Fibroblast of skin of back (primary cell): ENCODE measurements around the gene ATG13.
"Not testable (repeated sequence)": the region's sequence is repeated elsewhere in the genome, so short reads cannot be mapped to it uniquely, and the experiment has no call there.

Source experiments
- DNase-seq: peaks from one replicate; pipeline ENCODE4 v3.0.0-alpha.2; 2013

The ATG13 gene

DNA sequence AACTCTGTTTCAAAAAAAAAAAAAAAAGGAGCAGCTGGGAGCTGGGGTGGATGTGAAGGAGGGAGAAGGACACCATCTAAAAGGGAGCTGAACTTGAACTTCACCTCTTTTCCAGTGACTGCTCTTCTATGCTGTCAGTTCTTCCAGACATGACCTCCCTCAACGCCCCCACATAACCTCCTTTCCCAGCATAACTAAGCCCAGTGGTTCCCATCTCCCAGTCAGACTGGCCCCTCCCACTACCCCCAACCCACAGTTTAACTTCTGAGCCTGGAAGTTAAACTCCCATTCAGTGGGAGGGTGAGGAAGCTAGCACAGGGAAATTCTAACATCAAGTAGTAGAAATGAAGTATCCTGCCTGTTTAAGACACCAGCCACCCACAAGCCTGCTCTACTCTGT lies 81.2 kb downstream of the ATG13 start:
- no peak for DNase-seq

DNA sequence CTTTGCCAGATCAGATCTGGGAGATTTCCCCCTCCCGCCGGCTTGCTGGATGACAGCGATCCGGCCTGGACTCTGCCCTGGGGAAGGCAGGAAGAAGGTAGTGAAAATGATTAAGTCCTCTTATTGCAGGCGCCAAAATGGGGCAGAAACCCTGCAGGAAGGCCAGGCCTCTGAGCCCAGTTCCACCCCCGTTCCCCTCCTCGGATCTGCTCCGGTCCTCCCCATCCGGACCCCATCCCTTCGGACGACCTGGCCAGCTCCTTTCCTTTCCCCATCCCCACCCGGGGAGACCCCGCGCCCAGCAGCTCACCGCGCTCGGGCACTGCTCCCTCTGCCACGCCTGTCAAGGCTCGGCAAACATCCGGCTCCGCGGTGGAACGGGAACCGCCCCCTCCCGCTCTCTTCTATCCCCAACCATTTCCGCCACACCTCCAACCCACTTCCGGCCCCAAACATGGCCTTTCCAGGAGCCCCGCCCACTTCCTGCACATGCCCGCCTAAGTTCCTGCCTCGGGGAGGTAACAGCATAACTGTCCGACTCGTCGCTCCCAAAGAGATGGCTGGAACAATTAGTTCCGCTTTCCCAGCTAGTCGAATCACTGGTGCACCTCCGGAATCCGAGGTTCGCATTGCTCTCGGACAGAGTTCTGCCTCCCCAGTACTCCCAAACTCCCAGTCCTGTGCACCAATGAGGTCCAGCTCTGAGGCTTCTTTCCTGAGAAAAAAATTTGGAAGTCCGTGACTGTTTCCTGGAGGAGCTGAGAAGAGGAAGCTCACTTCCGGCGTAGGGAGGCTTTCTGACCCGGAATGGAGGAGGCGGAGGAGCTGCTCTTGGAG lies 83.1 kb downstream of the ATG13 start, which contains the start of the genes ARHGAP1 and ZNF408:
Gene ARHGAP1, minus strand, starts transcription at position 379 of the 837 bp plus-strand sequence. CDS start 4,512 bp downstream, outside the sequence.
Gene ZNF408, plus strand, starts transcription at position 791 of the 837 bp plus-strand sequence. Its CDS starts 17 bp downstream, at position 808.
- DNase-seq: peak; percentile 99

DNA sequence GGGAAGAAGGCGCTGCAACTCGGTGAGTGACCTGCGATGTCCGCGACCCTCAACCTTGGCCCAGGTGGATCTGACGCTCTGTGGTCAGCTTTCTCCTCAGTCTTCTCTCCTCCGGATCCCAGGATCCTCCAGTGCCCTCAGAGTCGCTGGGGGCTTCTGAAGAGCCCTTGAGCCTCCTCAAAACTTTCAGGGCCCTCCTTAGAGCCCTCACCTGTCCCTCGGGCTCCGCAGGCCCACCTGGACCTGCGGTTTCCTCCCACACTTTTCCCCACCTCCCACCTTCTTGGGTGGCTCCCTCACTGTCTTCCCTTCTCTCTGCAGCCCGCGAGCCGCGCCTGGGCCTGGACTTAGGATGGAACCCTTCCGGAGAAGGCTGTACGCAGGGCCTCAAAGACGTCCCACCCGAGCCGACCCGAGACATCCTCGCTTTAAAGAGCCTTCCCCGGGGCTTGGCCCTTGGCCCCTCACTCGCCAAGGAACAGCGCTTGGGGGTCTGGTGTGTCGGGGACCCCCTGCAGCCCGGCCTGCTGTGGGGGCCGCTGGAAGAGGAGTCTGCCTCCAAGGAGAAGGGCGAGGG lies 83.8 kb downstream of the ATG13 start:
- DNase-seq: no peak

DNA sequence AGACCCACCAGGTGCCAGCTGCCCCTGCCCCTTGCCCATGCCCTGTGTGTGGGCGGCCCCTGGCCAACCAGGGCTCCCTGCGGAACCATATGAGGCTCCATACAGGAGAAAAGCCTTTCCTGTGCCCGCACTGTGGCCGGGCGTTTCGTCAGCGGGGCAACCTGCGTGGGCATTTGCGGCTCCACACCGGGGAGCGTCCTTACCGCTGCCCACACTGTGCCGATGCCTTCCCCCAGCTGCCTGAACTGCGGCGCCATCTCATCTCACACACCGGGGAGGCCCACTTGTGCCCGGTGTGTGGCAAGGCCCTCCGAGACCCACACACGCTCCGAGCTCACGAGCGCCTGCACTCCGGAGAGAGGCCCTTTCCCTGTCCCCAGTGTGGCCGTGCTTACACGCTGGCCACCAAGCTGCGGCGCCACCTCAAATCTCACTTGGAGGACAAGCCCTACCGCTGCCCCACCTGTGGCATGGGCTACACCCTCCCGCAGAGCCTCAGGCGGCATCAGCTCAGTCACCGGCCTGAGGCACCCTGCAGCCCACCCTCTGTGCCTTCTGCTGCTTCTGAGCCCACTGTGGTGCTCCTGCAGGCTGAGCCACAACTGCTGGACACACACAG lies 87.8 kb downstream of the ATG13 start:
- DNase-seq: no peak

DNA sequence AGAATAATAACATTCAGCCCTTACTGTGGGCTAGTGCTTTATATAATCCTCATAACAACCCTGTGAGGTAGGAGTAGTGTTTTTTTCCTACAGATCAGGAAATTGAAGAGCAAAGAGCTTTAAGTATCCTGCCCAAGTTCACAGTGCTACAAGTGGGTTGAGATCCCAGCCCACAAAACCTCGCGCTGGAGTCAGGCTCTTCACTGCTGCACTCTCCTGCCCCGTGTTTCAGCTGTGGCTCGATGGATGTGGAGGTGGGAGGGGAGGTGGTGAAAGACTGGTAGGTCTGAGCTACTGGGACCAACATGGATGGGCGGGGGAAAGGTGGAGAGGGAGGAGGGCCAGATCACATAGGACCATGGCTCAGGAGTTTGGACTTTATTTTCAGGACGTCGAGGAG lies 89.5 kb downstream of the ATG13 start:
- no peak for DNase-seq

DNA sequence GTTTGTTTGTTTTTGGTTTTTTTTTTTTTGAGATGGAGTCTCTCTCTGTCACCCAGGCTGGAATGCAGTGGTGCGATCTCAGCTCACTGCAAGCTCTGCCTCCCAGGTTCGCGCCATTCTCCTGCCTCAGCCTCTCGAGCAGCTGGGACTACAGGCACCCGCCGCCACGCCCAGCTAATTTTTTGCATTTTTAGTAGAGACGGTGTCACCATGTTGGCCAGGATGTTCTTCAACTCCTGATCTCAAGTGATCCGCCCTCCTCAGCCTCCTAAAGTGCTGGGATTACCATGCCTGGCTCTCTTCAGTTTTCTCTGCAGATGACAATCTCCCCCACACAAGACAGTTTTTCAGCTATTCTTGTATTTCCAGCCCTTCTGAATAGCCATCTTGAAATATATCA lies 92.0 kb downstream of the ATG13 start:
- not testable (repeated sequence) for DNase-seq

DNA sequence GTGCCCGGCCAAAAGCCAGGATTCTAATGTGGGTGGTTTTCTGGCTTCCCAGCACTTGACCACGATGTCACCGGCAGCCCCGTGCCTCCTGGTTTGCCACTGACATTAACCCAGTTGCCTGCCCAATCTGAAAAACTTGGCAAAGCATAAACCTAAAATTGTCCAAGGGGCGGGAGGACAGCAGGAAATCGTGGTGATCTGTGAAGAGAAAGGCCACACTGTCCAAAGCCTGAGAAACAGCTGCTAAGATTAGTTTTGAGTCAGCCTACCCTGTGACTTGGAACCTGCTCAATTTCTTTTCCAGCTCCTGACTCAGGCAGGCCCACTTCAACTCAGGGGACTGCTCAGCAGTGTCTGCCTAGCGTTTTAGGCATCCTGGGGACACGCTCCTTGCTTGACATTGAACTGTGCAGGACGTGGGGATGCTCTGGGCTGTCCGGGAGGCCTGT lies 93.5 kb downstream of the ATG13 start:
- DNase-seq: peak; percentile 91

DNA sequence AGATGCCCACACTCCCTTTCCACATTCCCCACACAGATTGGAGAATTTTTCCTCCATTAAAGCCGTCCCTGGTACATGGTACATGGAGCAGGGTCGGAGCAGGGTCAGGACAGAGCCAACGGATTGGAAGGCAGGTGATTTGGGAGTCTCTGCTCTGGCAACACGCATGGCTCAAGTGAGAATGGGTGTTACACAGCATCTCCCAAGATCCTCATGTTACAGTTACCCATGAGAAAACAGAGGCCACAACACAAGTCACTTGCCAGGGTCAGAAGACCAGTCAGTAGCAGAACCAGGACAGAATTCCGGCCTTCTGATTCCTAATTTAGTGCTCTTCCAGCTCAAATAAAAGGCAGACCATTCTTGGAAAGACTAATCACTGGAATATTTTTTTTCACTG lies 94.0 kb downstream of the ATG13 start:
- DNase-seq: peak; percentile 68

DNA sequence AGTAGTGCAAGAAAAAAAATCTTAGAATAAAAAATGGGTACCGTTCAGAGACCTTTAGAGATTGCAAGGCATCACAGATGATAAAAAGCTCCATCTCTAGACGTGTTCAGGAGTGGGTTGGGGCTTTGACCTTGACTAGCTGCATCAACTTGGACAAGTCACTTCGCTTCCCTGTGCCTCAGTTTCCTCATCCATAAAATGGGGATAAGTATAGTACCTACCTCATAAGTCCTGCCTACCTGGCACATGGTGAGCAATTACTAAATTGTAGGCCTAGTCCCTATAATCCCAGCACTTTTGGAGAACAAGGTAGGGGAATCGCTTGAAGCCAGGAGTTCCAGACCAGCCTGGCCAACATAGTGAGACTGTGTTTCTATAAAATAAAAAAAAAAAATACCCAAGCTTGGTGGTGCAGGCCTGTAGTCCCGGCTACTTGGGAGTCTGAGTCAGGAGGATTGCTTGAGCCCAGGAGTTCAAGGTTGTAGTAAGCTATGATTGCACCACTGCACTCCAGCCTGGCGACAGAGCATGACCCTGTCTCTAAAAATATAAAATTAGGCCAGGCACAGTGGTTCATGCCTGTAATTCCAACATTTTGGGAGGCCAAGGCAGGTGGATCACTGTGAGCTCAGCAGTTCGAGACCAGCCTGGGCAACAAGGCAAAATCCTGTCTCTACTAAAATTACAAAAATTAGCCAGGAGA lies 95.7 kb downstream of the ATG13 start:
- DNase-seq: no peak

DNA sequence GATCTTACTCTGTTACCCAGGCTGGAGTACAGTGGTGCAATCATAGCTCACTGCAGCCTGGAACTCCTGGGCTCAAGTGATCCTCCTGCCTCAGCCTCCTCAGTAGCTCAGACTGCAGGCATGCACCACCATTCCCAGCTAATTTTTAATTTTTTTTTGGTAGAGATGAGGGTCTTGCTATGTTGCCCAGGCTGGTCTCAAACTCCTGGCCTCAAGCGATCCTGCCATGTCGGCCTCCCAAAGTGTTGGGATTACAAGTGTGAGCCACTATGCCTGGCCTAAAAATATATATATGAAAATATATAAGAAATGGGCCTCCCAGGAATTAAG lies 100.4 kb downstream of the ATG13 start:
- DNase-seq: not testable (repeated sequence)

DNA sequence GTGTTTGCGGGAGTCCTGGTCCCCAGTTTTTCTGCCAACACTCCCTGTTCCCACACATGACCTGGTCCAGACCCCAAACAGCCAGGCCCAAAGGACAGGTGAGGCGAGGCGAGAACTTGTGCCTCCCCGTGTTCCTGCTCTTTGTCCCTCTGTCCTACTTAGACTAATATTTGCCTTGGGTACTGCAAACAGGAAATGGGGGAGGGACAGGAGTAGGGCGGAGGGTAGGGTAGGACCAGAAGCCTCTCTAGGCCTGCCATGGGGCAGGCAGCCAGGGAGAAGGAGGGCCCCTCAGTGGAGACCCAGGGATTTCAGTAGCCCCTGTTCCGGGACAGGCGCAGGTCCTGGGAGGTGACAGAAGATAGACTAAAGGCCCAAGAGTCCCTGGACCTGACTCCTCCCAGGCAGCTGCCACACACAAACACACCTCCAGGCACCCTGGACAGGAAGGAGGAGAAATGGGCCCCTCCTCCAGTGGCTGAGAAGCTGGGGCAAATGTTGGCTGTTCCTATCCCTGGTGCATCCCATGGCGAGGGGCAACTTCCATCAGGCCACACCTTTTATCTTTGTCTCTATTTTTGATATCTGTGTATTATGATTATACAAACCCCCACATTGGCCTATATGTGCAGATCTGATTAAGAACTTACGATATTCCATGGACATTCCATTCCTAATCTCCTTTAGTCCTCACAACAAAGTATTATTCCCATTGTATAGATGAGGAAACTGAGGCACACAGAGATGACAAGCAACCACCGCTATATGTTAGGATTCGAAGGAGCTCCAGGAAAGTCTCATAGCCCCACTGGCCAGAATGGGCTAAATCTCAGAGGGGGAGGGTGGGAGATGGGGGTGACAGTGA lies 101.0 kb downstream of the ATG13 start:
- peak; percentile 43 for DNase-seq

DNA sequence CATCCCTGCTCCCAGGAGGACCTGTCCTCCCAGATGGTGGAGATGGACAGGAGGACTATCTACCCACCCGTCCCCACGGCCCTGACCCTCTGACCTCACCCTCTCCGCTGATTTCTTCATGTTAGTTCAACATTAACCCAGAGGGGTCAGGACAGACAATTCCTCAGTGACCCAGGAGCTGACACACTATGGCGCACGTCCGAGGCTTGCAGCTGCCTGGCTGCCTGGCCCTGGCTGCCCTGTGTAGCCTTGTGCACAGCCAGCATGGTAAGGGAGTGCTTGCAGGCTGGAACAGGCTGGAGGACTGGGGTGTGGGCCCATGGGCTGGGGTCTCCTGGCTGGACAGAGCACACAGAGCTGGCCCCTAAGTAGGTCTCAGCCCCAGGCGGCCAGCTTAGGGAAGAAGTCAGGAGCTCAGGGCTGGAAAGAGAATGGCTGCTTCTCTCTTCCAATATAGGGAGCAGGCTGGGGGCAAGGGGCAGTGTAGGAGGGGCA lies 101.7 kb downstream of the ATG13 start, which contains the start of gene F2:
Gene F2, plus strand, starts transcription at position 166 of the 495 bp plus-strand sequence. Its CDS starts 23 bp downstream, at position 189.
- no peak for DNase-seq

DNA sequence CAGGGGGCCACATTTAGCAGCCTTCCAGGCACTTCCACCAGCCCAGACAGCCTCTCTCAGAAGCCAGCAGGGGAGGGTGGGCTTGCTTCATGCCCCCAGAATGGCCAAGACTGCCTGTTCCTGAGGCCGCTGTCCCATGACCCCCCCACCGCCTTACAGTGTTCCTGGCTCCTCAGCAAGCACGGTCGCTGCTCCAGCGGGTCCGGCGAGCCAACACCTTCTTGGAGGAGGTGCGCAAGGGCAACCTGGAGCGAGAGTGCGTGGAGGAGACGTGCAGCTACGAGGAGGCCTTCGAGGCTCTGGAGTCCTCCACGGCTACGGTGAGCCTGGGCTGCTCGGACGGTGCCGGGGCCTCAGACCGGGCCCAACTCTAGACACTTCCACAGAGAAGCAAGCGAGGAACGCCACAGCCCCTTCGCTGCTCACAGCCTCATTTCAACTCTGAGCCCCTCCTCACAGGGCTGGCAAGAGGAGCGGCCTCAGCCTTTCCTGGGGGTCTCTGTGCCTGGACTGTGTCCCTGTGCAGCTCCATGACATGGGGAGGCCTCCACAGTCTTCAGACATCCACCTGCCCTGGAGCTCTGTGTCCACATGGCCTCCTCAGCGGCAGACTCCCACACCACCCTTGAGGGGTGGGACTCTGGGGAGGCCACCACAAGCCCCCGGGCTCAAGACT lies 102.3 kb downstream of the ATG13 start:
- no peak for DNase-seq

DNA sequence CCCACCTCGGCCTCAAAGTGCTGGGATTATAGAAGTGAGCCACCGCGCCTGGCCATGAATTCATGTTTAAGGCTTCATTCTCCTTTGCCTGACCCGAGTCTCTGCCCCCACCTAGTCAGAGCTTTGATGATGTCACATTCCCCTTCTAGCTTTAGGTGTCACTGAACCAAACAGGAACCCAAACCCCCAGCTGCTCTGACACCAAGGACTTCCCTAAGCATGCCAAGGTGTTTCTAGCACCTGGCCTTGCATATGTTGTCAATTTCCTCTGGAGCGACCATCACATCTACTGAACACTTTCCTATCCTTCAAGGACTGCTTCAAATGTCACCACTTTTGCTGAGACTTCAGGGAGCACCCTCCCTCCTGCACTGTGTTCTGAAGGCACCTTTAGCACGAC lies 103.9 kb downstream of the ATG13 start:
- DNase-seq: no peak

DNA sequence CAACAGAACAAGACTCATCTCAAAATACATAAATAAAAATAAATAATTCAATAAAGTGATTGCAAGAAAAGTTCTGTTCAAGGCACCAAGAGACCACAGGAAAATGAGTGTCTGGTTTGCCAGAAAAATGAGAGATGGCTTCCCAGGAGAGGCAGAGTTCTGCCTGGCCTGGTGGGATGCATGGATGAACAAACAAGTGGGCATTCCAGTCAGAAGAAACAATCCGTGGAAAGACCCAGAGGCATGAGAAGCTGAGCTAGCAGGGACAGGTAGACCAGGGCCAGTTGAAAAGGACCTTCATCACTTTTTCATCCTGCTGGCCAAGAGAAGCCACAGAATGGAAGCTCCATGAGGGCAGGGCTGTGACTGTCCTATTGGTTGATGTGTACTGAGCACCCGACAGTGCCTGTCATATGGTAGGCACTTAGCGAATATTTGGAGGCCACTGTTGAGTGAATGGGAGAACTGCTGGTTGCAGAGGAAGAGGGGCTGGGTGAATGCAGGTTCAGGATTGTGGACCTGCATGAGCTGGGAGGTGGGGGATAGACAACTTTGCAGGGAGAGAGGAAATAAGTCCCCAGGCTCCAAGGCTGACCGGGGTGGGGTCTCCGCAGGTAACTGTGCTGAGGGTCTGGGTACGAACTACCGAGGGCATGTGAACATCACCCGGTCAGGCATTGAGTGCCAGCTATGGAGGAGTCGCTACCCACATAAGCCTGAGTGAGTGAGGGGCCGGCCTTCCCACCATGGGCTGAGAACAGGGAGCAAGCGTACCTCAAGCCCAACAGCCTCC lies 105.4 kb downstream of the ATG13 start:
- no peak for DNase-seq

DNA sequence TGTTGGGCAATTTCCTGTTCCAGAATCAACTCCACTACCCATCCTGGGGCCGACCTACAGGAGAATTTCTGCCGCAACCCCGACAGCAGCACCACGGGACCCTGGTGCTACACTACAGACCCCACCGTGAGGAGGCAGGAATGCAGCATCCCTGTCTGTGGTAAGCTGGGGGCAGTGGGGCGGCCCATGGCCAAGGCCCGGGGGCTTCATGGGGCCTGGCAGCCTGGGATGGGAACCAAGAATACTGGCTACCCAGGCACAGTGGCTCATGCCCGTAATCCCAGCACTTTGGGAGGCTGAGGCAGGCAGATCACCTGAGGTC lies 106.0 kb downstream of the ATG13 start:
- DNase-seq: no peak

DNA sequence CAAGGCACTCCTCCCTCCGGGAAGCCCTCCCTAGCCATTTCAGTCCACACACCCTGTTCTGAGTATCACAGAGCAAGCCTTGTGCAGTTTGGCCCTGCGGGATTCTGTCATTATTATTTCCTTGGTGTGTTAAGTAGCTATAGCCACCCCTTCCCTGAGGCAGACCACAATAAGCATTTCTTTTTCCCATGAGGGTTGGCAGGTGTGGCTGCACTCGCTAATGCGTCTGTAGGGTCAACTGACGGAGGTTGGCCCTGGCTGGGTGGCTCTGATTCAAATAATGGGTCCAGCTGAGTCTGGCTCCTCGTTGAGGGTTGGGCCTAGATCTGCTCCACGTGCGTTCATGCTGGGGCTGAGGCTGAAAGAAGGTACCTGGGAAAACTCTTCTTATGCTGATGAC lies 106.7 kb downstream of the ATG13 start:
- DNase-seq: peak; percentile 18
